GM21447 (cell line): ENCODE data around the gene LSP1.

Experiments
- ATAC-seq: cut with Tn5 transposase; IDR thresholded peaks from one replicate; pipeline ENCODE4 v1.9.1; 2021; ENCODE audit not compliant: unreplicated experiment

The LSP1 gene

GRCh38 chr11:1926156-1927025 is 73.5 kb downstream of the LSP1 start:
- no peak for ATAC-seq

GRCh38 chr11:1927026-1927847 is 74.4 kb downstream of the LSP1 start:
- no peak for ATAC-seq

DNA sequence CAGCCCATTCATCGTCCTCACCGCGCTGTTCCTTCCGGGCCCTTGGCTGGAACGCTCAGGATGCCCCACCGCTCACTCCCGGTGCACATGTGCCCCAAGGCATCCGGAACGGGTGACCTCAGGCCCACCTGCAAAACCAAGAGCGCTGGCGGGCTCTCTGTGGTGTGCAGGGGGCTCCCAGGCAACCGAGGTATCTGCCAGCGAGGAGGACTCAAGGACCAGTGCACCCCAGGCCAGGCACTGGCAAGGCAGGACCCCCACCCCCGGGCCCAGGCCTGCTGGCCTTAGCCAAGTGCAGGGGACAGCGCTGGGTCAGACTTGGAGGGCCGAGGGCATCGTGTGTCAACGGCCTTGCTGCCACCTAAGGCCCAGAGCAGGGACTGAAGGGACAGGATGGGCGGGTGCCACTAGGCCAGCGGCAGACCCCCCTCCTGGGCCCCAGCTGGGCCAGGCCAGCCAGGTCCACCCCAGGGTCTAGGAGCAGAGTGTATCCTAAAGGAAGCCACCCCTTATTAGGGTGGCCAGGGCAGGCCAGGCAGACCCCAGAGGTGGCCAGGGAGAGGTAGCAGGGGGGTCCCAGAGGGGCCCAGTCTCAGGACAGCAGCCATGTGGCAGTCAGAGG is 75.1 kb downstream of the LSP1 start:
- ATAC-seq = no peak

- ATAC-seq = no peak
These were observed 75.6 kb downstream of the LSP1 start for GRCh38 chr11:1928470-1928890.

DNA sequence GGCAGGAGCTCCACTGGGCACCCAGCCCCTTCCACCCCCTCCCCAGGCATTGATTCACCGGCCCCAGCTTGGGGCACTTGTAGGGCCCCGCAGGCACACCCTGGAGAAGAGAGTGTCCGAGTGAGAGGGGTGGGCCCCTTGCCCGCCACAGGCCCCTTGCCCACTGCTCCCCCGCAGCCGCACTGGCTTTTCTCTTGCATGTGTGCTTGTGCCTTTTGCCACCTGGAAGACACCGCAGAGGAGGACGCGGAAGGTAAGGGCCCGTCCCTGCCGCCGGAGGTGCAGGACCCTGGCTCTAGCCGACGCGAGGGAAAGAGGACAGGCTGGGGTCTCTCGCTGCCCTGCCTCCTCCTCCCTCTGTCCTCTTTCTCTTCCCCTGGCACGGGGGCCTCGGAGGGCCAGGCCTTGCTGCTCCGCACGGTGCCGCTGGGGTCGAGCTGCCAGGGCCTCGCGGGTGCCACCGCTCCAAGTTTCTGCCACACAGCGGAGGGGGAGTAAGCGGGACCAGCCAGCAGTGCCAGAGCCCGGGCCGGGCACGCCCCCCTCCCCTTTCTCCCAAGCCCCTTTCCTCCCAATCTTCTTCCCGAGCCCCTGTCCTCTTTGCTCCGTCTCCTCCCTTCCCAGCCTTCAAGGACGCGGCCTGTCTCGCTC is 76.1 kb downstream of the LSP1 start:
- no peak for ATAC-seq

DNA sequence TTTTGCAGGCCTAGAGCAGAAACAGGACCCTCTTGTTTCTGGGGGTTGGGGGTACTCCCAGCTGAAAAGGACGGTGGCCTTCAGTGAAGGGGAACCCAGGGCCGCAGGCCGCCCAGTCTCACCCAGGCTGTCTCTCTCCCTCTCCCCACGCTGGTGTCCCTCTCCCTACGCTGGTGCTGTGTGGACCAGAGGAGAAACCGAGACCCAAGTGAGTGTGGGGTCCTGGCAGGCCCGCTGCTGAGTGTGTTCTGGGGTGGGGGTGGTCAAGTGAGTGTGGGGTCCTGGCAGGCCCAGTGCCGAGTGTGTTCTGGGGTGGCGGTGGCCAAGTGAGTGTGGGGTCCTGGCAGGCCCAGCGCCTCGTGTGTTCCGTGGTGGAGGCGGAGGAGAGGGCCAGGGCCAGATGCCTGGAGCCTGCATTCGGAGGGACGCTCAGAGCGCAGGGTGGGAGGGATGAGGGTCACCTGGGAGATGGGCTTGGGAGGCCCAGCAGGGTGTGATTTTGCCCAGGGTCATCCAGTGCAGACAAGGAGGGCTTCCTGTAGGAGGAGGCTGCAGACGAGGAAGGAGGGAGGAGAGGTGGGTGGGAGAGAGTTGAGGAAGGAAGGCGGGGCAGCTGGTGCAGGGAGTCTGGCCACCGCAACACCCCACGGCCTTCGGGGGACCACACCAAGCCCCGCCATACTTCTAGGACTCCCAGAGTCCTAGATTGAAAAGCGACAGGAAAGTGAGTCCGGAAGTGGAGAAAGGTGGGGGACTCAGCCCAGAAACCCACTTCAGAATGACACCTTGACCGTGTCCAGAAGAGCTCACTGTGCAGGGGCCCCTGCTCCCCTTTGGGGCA is 77.0 kb downstream of the LSP1 start:
- ATAC-seq = no peak

GRCh38 chr11:1930462-1930830 is 77.6 kb downstream of the LSP1 start:
- no peak for ATAC-seq

- ATAC-seq = no peak
These were observed 78.6 kb downstream of the LSP1 start for GRCh38 chr11:1931341-1932104.

- ATAC-seq = no peak
These were observed 79.2 kb downstream of the LSP1 start for GRCh38 chr11:1932105-1932480.

DNA sequence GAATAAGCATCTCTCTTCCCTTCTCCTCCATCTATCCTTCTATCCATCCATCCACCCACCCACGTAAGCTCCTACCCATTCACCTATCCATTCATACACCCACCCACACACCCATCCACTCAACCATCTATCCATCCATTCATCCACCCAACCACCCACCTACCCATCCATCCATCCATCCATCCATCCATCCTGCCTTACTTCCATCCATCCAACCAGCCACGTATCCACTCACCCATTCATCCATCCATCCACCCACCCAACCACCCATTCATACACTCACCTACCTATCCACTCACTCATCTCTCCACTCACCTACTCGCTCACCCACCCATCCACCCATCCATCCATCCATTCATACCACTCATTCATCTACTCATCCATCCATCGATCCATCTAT is 79.8 kb downstream of the LSP1 start:
- ATAC-seq = no peak

DNA sequence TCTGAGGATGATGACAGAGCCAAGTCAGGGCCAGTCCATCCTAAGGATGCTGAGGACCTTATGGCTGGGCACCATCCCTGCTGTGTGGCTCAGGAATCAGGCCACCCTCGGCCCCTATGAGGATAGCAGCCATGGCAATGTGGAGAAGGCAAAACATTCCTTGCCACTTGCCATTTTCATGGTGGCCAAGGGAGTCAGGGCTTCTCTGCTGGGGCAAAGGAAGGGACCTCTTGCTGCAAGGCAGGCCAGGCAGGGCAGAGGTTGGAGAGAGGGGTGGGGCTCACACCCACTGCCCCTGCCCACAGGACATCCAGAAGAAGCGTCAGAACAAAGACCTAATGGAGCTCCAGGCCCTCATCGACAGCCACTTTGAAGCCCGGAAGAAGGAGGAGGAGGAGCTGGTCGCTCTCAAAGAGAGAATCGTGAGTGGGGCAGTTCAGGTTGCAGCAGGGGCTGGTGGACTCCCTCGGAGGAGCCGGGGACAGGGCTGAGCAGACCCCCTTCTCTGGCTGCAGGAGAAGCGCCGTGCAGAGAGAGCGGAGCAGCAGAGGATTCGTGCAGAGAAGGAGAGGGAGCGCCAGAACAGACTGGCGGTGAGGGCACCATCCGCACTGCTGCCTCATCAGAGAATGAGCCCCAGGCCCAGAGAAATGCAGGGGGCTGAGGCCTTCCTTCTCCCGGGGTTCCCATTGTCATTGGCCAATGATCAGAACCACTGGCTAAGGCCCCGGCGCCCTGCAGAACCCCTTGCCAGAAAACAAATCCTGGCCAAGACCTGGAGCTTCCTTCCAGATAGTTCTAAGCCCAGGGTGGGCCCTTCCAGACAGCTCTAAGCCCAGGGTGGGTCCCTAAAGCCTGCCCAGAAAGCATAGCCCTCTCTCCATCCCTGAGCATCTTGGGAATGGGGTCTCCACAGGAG is 80.8 kb downstream of the LSP1 start:
- no peak for ATAC-seq

GRCh38 chr11:1934335-1935155 is 81.7 kb downstream of the LSP1 start:
- ATAC-seq = no peak

DNA sequence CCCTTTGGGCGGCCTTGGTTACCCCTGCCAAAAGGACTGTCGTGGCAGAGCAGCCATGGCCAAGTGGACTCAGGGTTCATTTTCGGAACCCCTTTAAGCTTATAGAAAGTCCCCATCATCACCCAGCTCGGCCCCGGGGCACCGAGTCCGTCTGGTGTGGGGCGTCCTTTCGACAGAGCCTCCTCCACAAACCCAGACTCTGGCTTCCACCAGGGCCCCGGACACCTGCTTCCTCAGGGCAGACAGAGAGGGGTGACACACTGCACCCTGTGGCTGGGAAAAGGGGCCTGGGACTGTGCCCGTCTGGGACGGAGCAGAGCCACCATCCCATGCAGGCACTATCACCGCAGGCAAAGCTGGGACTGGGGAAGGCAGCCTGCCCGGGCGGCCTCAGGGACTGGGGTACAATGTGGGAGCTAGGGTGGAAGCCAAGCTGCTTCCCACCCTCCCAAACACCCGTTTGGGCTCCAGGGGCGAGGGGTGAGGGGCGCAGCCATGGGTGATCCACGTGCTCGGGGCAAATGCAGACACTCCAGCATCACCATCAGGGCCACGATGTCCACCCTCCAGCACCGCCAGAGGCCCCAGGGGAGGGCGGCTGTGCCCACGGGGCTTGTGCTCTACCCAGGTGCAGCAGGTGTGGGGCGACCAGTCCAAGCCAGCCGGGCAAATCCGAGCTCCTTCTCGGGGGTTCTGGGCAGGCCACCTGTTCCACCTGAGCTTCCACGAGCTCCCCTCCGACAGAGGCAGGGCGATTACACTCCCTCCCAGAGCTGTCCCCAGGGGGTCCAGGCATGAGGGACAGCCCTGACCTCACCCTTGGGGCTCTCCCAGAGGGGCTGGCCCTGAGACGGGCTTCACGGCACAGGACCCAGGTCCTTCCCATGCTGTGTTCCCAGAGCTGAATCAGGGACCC is 82.5 kb downstream of the LSP1 start:
- ATAC-seq = no peak

DNA sequence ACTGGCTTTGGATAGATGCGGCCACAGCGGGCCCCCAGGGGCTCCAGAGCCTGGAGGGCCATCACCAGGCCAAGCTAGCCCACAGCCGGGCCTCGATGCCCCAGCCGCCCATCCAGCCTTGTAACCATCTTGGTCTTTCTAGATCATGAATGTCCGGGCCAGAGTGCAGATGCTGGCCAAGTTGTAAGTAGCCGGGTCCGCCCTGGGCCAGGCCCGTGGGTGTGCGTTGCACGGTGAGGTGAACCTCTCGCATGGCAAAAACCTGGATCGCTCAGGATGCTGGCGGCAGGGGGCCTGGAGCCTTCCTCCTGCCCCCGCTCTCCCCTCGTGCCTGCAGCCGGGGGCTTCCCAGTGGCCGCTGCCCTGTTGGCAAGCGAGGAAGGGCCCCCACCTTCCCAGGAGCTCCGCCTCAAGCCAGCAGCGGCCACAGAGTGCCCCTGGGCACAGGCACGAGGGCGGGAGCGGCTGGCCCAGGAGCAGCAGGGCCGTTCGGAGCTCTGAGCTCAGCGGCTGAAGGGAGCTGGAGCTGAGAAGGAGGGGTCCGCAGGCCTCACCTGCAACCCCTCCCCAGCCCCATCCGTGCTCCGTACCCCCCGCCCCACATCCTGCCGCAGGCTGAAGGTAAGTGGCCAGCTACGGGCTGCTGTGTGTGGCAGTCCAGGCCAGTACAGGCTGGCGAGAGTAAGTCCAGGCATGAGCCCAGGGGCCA is 83.3 kb downstream of the LSP1 start:
- ATAC-seq = no peak

DNA sequence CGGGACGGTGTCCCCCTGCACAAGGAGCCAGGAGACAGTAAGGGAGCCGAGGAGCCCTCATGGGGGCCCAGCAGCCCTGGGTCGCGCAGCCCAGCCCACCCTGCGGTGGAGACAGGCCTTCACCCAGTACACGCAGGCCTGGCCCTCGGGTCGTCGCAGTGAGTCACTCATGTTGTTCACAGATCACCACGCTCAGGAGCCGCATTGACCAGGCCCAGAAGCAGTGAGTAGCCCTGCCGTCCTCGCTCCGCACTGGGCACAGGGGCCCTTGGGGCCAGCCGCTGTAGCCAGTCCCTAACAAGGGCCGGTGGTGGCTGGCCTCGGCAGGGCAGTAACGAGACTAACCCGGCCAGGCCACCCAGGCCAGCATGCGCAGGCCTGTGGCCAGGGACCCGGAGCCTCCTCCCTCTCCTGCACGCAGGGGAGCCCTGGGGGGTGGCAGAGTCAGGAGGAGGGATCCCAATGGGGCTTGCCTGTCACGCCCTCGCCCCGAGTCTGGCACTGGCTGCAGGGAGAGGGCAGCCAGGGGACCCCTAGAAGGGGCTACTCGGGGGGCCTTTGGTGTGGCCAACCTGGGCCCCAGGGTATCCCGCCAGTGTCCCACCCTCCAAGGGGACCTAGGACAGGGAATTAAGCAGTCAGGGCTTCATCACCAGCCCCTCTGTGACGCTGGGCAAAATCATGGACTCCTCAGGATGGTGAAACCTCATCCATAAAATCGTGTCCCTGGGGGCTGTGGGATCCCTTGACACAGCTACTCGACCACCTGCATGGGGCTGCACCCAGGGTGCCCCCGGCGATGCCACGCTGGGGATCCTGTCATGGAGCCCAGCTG is 84.1 kb downstream of the LSP1 start:
- ATAC-seq = no peak
